C4-2B (cell line): ENCODE results near the gene MRPL50.

Experiments used
- CTCF ChIP-seq: fragments of 450-650 bp; conservative IDR thresholded peaks from 2 replicates; pipeline ENCODE4 v1.5.1; 2017; ENCODE audit warnings: mild to moderate bottlenecking
- ZFX ChIP-seq: fragments of 450-650 bp; IDR thresholded peaks from 2 replicates; pipeline ENCODE4 v1.6.1; 2017

- TF ChIP-seq CTCF (no peak), ZFX (no peak)
These were observed 17.2 kb upstream of the MRPL50 start for GRCh38 chr9:101415578-101415977.
